GM19328 (cell line): ENCODE data around the gene CTXN2.

Experiments
- ATAC-seq: cut with Tn5 transposase; IDR thresholded peaks from one replicate; pipeline ENCODE4 v1.9.1; 2021; ENCODE audit warnings: mild to moderate bottlenecking, moderate library complexity; ENCODE audit not compliant: unreplicated experiment

CTXN2 gene

GRCh38 chr15:48221885-48222284, 30.4 kb downstream of the CTXN2 start:
- no peak for ATAC-seq

- no peak for ATAC-seq
Measured at GRCh38 chr15:48222627-48223026, 31.2 kb downstream of the CTXN2 start.

- ATAC-seq, result no peak
Measured at GRCh38 chr15:48225771-48226170, 34.3 kb downstream of the CTXN2 start.

GRCh38 chr15:48230498-48230897, 39.0 kb downstream of the CTXN2 start:
- ATAC-seq, result no peak

GRCh38 chr15:48233246-48233645, 41.8 kb downstream of the CTXN2 start:
- no peak for ATAC-seq

GRCh38 chr15:48239334-48239733, 47.9 kb downstream of the CTXN2 start:
- no peak for ATAC-seq

GRCh38 chr15:48242015-48242414, 50.5 kb downstream of the CTXN2 start:
- ATAC-seq, result no peak

- ATAC-seq, result no peak
Measured at GRCh38 chr15:48242535-48242934, 51.1 kb downstream of the CTXN2 start.

- no peak for ATAC-seq
Measured at GRCh38 chr15:48244921-48245320, 53.5 kb downstream of the CTXN2 start.

- no peak for ATAC-seq
Measured at GRCh38 chr15:48248414-48248813, 56.9 kb downstream of the CTXN2 start.

- ATAC-seq, result no peak
Measured at GRCh38 chr15:48250640-48251076, 59.2 kb downstream of the CTXN2 start.

GRCh38 chr15:48253172-48253571, 61.7 kb downstream of the CTXN2 start:
- no peak for ATAC-seq
